Testis (tissue), 2 donors: ENCODE data around the gene TFCP2.

Experiments
- CTCF ChIP-seq, 3 experiments: fragments of 450-650 bp in 2 of 3; fragments of 200-600 bp in 1 of 3; sonication (generic) in 1 of 3; IDR thresholded peaks; one replicate each; pipeline ENCODE4 v1.5.1; 2016 to 2019; ENCODE audit warnings: antibody characterized with exemption in 3 of 3, mild to moderate bottlenecking in 2 of 3, moderate library complexity in 1 of 3
- POLR2A ChIP-seq: fragments of 450-650 bp; IDR thresholded peaks from one replicate; pipeline ENCODE4 v1.6.1; 2017; ENCODE audit warnings: antibody characterized with exemption, mild to moderate bottlenecking, moderate library complexity

GRCh38 chr12:51174501-51174900 is 1.6 kb upstream of the TFCP2 start:
- TF ChIP-seq CTCF (IDR thresholded peaks at IDR 0.05), result no peak
- no peak for TF ChIP-seq POLR2A
